ENCODE measurements around the gene TRABD2B. TPM values are rescaled to one million over a fixed set of nuclear protein-coding genes. Genes with fewer than 3 reads are reported as not detected.

TRABD2B gene
- total and polyA plus RNA-seq, 2 donors (not counting 3 experiments of a cell fraction or from before 2014, with no cell fraction given): not detected

GRCh38 chr1:47813970-47814369, 183.2 kb downstream of the TRABD2B start:
- Histone ChIP-seq H2AFZ (ENCODE audit: low read depth, low read length) (no peak overlapping the region), H3K79me2 (ENCODE audit: control insufficient read depth, insufficient read depth, low read length) (no peaks in the 10 kb centered on the region), H3K4me1 (ENCODE audit: control insufficient read depth, extremely low read depth, insufficient read depth, low read length) (no peaks in the 10 kb centered on the region), H3K9me1 (replicated peaks; ENCODE audit: control insufficient read depth, extremely low read depth, insufficient read depth, low read length) (no peaks in the 10 kb centered on the region), H3K27ac (ENCODE audit: insufficient read depth, low read depth, low read length) (no peak overlapping the region), H3K9ac (replicated peaks; ENCODE audit: extremely low read depth, insufficient read depth, low read length) (no peak overlapping the region), H3K9me3 (replicated peaks; ENCODE audit: control insufficient read depth, insufficient read depth, low read length) (no peaks in the 10 kb centered on the region), H3K4me2 (ENCODE audit: insufficient read depth, low read length) (no peak overlapping the region), H4K20me1 (replicated peaks; ENCODE audit: control insufficient read depth, extremely low read depth, insufficient read depth, low read length) (no peaks in the 10 kb centered on the region), H3K4me3 (replicated peaks in 1 of 3; ENCODE audit: insufficient read depth in 1 of 3, low read depth in 1 of 3, low read length in 3 of 3) (no peak overlapping the region), H3K36me3 (ENCODE audit: control insufficient read depth in 2 of 2, extremely low read depth in 1 of 2, insufficient read depth in 2 of 2, low read length in 2 of 2) (no peaks in the 10 kb centered on the region), H3K27me3 (ENCODE audit: control insufficient read depth in 2 of 2, insufficient read depth in 2 of 2, low read length in 2 of 2) (no peaks in the 10 kb centered on the region)
- no peak for TF ChIP-seq MYC (IDR thresholded peaks at IDR 0.05; ENCODE audit: low read depth, low read length)
- dilution Hi-C loops (cut with MboI; ENCODE audit: extremely low pct_ligation_motif_present, low sequenced_read_pairs) (no loop called here), intact Hi-C loops (cut with micrococcal nuclease) (no loop called here)
- DNase-seq (ENCODE audit: low read depth, low spot score): no peak
- no TSS peak for BruUV-seq (replicated peaks)
- ChIA-PET POLR2A (no interaction called here), CTCF (no interaction called here)
- FAIRE-seq: no peak

GRCh38 chr1:47812904-47813514, 184.2 kb downstream of the TRABD2B start:
- ChIA-PET CTCF (no interaction called here), POLR2A (no interaction called here)
- no peak overlapping the region for H3K9ac ChIP-seq (replicated peaks; ENCODE audit: extremely low read depth, insufficient read depth, low read length)
- H3K27me3 ChIP-seq (ENCODE audit: control insufficient read depth in 2 of 2, insufficient read depth in 2 of 2, low read length in 2 of 2): no peaks in the 10 kb centered on the region
- DNase-seq (ENCODE audit: low read depth, low spot score) (no peak), FAIRE-seq (no peak)
- H3K4me3 ChIP-seq (replicated peaks in 1 of 3; ENCODE audit: insufficient read depth in 1 of 3, low read depth in 1 of 3, low read length in 3 of 3): no peak overlapping the region
- intact Hi-C loops (cut with micrococcal nuclease): no loop called here
- no peaks in the 10 kb centered on the region for H3K9me3 ChIP-seq (replicated peaks; ENCODE audit: control insufficient read depth, insufficient read depth, low read length)
- H3K36me3 ChIP-seq (ENCODE audit: control insufficient read depth in 2 of 2, extremely low read depth in 1 of 2, insufficient read depth in 2 of 2, low read length in 2 of 2): no peaks in the 10 kb centered on the region
- no peaks in the 10 kb centered on the region for H4K20me1 ChIP-seq (replicated peaks; ENCODE audit: control insufficient read depth, extremely low read depth, insufficient read depth, low read length)
- dilution Hi-C loops (cut with MboI; ENCODE audit: extremely low pct_ligation_motif_present, low sequenced_read_pairs): no loop called here
- no peak overlapping the region for H3K27ac ChIP-seq (ENCODE audit: insufficient read depth, low read depth, low read length)
- H3K79me2 ChIP-seq (ENCODE audit: control insufficient read depth, insufficient read depth, low read length): no peaks in the 10 kb centered on the region
- H3K4me2 ChIP-seq (ENCODE audit: insufficient read depth, low read length): no peak overlapping the region
- no peaks in the 10 kb centered on the region for H3K4me1 ChIP-seq (ENCODE audit: control insufficient read depth, extremely low read depth, insufficient read depth, low read length)
- no peak for TF ChIP-seq MYC (IDR thresholded peaks at IDR 0.05; ENCODE audit: low read depth, low read length)
- no peak for TF ChIP-seq POLR2AphosphoS5 (IDR thresholded peaks at IDR 0.05; ENCODE audit: insufficient read depth, low read depth, low read length)
- no peak for TF ChIP-seq JUN (IDR thresholded peaks at IDR 0.05; ENCODE audit: borderline replicate concordance, insufficient read depth, insufficient read length, low read depth)
- no peak for TF ChIP-seq CTCF (IDR thresholded peaks at IDR 0.05; ENCODE audit: extremely low read depth in 1 of 2, insufficient read depth in 1 of 2, low read depth in 1 of 2, low read length in 2 of 2)
- no peak for TF ChIP-seq GATA2 (IDR thresholded peaks at IDR 0.05; ENCODE audit: insufficient read depth, insufficient read length, low read depth, low read length)
- TF ChIP-seq FOS (IDR thresholded peaks at IDR 0.05; ENCODE audit: borderline replicate concordance, insufficient read depth, low read length): no peak
- TF ChIP-seq MAX (IDR thresholded peaks at IDR 0.05; ENCODE audit: insufficient read depth, insufficient read length): no peak
- TF ChIP-seq EZH2 (IDR thresholded peaks at IDR 0.05; ENCODE audit: borderline replicate concordance, low read depth, low read length, severe bottlenecking): no peak
- BruUV-seq (replicated peaks): no TSS peak
- no peaks in the 10 kb centered on the region for H3K9me1 ChIP-seq (replicated peaks; ENCODE audit: control insufficient read depth, extremely low read depth, insufficient read depth, low read length)
- no peak overlapping the region for H2AFZ ChIP-seq (ENCODE audit: low read depth, low read length)
